ENCODE measurements around the gene RPUSD1. TPM values are rescaled to one million over a fixed set of nuclear protein-coding genes. Genes with fewer than 3 reads are reported as not detected.

Gene RPUSD1
- total RNA-seq, 2 experiments from 2014 or later: 12.8 to 15.0 TPM

- H3K36me3 Mint-ChIP-seq (ENCODE audit: low read depth): no peaks in the 10 kb centered on the region
- H3K4me3 Mint-ChIP-seq: no peak overlapping the region
- Histone ChIP-seq H3K36me3 (ENCODE audit: insufficient read depth, low read length) (no peaks in the 10 kb centered on the region), H3K27ac (ENCODE audit: low read depth in 1 of 2, low read length in 2 of 2) (no peak overlapping the region), H3K9me3 (ENCODE audit: control insufficient read depth in 1 of 2, insufficient read depth in 1 of 2, low read length in 2 of 2) (peaks cover 0 to 29% of the 10 kb centered on the region in 2 experiments), H3K27me3 (ENCODE audit: control insufficient read depth in 1 of 2, insufficient read depth in 2 of 2, low read length in 2 of 2) (peaks cover 20 to 43% of the 10 kb centered on the region in 2 experiments), H3K4me3 (ENCODE audit: low read length) (no peak overlapping the region), H3K4me1 (ENCODE audit: insufficient read depth, low read length) (peaks cover 23% of the 10 kb centered on the region)
- CTCF ChIA-PET: no interaction called here
- no peak overlapping the region for H3K27ac Mint-ChIP-seq
- peaks cover 38% of the 10 kb centered on the region for H3K27me3 Mint-ChIP-seq
- intact Hi-C loops (cut with DNase I, micrococcal nuclease): loop anchor here in 1 of 2 experiments (10.0 kb wide), 1 partner anchor 378 kb away; no protein-coding TSS in a partner anchor
- H3K4me1 Mint-ChIP-seq (ENCODE audit: low read depth): peaks cover 11% of the 10 kb centered on the region
- TF ChIP-seq CTCF (IDR thresholded peaks at IDR 0.05): no peak
- no peak for DNase-seq
- no peaks in the 10 kb centered on the region for H3K9me3 Mint-ChIP-seq
- no peak for ATAC-seq (ENCODE audit: poor library complexity)
- POLR2A ChIA-PET: no interaction called here
These were observed 29.1 kb upstream of the RPUSD1 start for GRCh38 chr16:817001-817906.

GRCh38 chr16:815861-816260 is 27.7 kb upstream of the RPUSD1 start:
- no peak overlapping the region for H3K27ac Mint-ChIP-seq
- H3K4me1 Mint-ChIP-seq (ENCODE audit: low read depth): peaks cover 11% of the 10 kb centered on the region
- no peaks in the 10 kb centered on the region for H3K36me3 Mint-ChIP-seq (ENCODE audit: low read depth)
- no peaks in the 10 kb centered on the region for H3K9me3 Mint-ChIP-seq
- POLR2A ChIA-PET: no interaction called here
- Histone ChIP-seq H3K27me3 (ENCODE audit: control insufficient read depth in 1 of 2, insufficient read depth in 2 of 2, low read length in 2 of 2) (peaks cover 20 to 51% of the 10 kb centered on the region in 2 experiments), H3K27ac (ENCODE audit: low read depth in 1 of 2, low read length in 2 of 2) (no peak overlapping the region), H3K9me3 (ENCODE audit: control insufficient read depth in 1 of 2, insufficient read depth in 1 of 2, low read length in 2 of 2) (peaks cover 0 to 36% of the 10 kb centered on the region in 2 experiments), H3K4me1 (ENCODE audit: insufficient read depth, low read length) (peaks cover 23% of the 10 kb centered on the region), H3K36me3 (ENCODE audit: insufficient read depth, low read length) (no peaks in the 10 kb centered on the region), H3K4me3 (ENCODE audit: low read length) (no peak overlapping the region)
- no peak for TF ChIP-seq CTCF (IDR thresholded peaks at IDR 0.05)
- intact Hi-C loops (cut with DNase I, micrococcal nuclease): loop anchor here in 1 of 2 experiments (10.0 kb wide), 1 partner anchor 379 kb away; no protein-coding TSS in a partner anchor
- DNase-seq: no peak
- CTCF ChIA-PET: no interaction called here
- no peak for ATAC-seq (ENCODE audit: poor library complexity)
- H3K27me3 Mint-ChIP-seq: peaks cover 40% of the 10 kb centered on the region
- H3K4me3 Mint-ChIP-seq: no peak overlapping the region

- Mint-ChIP-seq H3K4me3 (no peak overlapping the region), H3K4me1 (ENCODE audit: low read depth) (peaks cover 9% of the 10 kb centered on the region), H3K36me3 (ENCODE audit: low read depth) (no peaks in the 10 kb centered on the region), H3K27ac (no peak overlapping the region), H3K27me3 (peaks cover 36% of the 10 kb centered on the region), H3K9me3 (no peaks in the 10 kb centered on the region)
- intact Hi-C loops (cut with DNase I, micrococcal nuclease): loop anchor here (5.0 to 10.0 kb wide), 3 partner anchors 242 to 380 kb away; no protein-coding TSS in a partner anchor
- no peak for TF ChIP-seq CTCF (IDR thresholded peaks at IDR 0.05)
- POLR2A ChIA-PET: no interaction called here
- Histone ChIP-seq H3K4me1 (ENCODE audit: insufficient read depth, low read length) (peaks cover 20% of the 10 kb centered on the region), H3K27ac (ENCODE audit: low read depth in 1 of 2, low read length in 2 of 2) (no peak overlapping the region), H3K4me3 (ENCODE audit: low read length) (no peak overlapping the region), H3K9me3 (ENCODE audit: control insufficient read depth in 1 of 2, insufficient read depth in 1 of 2, low read length in 2 of 2) (peaks cover 0 to 36% of the 10 kb centered on the region in 2 experiments), H3K27me3 (ENCODE audit: control insufficient read depth in 1 of 2, insufficient read depth in 2 of 2, low read length in 2 of 2) (peaks cover 20 to 51% of the 10 kb centered on the region in 2 experiments), H3K36me3 (ENCODE audit: insufficient read depth, low read length) (no peaks in the 10 kb centered on the region)
- DNase-seq: no peak
- CTCF ChIA-PET: no interaction called here
- no peak for ATAC-seq (ENCODE audit: poor library complexity)
These were observed 26.8 kb upstream of the RPUSD1 start for GRCh38 chr16:814974-815373.
